Hepatocyte (in vitro differentiated cells): ENCODE results near the gene DRAM1.

ENCODE experiments used
- EZH2 ChIP-seq: fragments of 200-600 bp; sonication (generic); IDR thresholded peaks from 2 replicates; pipeline ENCODE4 v1.6.1; 2016; ENCODE audit warnings: antibody characterized with exemption, mild to moderate bottlenecking, borderline replicate concordance
- EZH2phosphoT487 ChIP-seq: fragments of 200-600 bp; sonication (generic); IDR thresholded peaks from one replicate; pipeline ENCODE4 v1.6.1; 2018; ENCODE audit warnings: antibody characterized with exemption, mild to moderate bottlenecking, low read depth, moderate library complexity; ENCODE audit not compliant: unreplicated experiment, severe bottlenecking
- TF ChIP-seq, protein P1 (sequence below): fragments of 200-600 bp; sonication (generic); IDR thresholded peaks from 2 replicates; pipeline ENCODE4 v1.5.1; 2016; ENCODE audit warnings: antibody characterized with exemption, mild to moderate bottlenecking; ENCODE audit not compliant: poor library complexity

DNA sequence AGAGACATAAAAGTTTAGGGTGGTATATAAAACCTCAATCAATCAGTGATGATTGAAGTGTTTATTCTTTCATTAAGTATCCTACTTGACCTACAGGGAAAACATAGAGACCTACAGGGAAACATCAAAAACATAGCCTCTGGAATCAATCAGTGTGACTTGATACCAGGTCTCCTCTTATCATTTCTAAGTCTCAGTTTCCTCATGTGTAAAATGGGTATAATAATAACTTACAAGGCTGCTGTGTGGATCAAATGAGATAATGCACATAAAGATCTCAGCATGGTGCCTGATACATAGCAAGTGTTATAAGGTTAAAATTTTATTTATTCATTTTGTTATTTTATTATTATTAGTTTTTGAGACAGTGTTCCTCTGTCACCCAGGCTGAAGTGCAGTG lies 24.4 kb upstream of the DRAM1 start:
- TF ChIP-seq, protein P1, sequence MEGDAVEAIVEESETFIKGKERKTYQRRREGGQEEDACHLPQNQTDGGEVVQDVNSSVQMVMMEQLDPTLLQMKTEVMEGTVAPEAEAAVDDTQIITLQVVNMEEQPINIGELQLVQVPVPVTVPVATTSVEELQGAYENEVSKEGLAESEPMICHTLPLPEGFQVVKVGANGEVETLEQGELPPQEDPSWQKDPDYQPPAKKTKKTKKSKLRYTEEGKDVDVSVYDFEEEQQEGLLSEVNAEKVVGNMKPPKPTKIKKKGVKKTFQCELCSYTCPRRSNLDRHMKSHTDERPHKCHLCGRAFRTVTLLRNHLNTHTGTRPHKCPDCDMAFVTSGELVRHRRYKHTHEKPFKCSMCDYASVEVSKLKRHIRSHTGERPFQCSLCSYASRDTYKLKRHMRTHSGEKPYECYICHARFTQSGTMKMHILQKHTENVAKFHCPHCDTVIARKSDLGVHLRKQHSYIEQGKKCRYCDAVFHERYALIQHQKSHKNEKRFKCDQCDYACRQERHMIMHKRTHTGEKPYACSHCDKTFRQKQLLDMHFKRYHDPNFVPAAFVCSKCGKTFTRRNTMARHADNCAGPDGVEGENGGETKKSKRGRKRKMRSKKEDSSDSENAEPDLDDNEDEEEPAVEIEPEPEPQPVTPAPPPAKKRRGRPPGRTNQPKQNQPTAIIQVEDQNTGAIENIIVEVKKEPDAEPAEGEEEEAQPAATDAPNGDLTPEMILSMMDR = no peak
- no peak for TF ChIP-seq EZH2
- TF ChIP-seq EZH2phosphoT487 = no peak
